Islet precursor cell (in vitro differentiated cells): ENCODE data around the gene DDX51.
A peak's percentile ranks its signal among the peaks of the same experiment; 100 is the strongest.
"Not testable (repeated sequence)": the region's sequence is repeated elsewhere in the genome, so short reads cannot be mapped to it uniquely, and the experiment has no call there.

ENCODE experiments used
- DNase-seq: peaks from one replicate; pipeline ENCODE4 v3.0.0-alpha.2; 2018

DDX51 gene

DNA sequence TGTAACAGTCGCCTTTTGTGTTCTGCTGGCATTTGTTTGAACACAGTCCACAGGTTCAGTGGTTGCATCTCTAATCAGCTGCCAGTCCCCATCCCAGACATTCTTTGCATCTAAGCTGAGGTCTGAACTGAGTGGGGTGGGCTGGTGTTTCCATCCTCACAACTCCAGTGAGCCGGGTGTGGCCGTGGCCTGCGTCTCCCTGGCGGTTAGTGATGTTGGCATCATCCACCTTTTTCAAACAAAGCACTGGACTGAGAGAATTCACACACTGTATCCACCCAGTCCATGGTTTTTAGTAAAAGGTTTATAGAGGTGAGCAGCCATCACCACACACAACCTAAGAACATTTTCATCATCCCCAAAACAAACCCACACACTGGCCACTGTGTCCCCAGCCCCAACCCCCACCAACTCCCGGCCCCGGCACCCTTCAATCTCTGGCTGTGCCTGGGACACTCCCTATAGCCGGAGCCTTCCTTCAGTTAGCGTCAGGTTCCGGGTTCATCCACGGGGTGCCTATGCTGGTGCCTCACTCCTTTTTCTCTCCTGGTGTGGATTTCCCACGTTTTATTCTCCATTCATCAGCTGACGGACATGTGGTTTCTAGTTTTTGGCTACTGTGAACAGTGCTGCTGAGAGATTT is 6.5 kb downstream of the DDX51 start:
- no peak for DNase-seq

DNA sequence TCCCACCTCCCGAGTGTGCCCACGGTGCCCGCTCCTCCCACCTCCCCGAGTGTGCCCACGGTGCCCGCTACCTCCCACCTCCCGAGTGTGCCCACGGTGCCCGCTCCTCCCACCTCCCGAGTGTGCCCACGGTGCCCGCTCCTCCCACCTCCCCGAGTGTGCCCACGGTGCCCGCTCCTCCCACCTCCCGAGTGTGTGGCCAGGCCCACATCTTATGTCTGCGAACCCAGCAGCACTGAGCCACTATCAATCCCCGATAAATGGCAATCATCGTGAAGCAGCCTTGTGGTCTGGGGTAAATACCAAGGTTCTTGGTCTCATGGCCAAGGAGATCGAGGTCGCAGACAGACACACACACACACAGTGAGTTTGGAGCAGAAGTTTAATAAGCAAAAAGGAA is 7.9 kb downstream of the DDX51 start:
- DNase-seq = not testable (repeated sequence)

GRCh38 chr12:132134653-132135183 is 9.4 kb downstream of the DDX51 start:
- not testable (repeated sequence) for DNase-seq

DNA sequence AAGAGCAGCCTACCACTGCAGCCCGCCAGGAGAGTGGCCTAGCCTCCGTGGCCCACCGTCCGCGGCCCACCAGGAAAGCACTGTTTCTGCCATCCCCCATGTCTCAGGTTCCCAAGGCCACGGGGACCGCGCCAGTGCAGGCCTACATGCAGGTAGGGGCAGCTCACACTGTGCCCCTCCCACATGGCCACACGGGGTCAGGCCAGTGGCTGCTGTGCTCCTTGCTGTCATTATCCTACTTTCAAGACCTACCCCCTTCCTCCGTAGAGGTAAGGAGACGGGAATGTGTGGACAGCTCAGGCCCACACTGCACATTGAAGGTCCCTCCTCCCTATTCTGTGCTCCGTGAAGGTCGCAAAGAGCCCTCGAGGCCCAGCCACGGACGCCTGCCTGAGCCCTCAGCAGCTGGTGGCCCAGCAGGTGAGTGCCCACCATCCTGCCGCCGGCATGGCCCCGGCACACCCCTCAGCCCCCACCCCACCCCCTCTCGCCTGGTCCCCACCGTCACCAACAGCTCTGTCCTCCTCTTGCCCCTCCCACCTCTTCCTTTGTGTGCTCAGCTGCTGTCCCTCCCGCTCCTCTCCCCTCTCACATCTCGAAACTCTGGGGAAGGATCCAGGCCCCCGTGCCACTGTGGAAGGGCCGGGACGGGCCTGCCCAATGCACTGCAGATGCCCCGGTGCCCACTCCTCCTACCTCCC is 10.0 kb downstream of the DDX51 start:
- peak; percentile 76 for DNase-seq

GRCh38 chr12:132132609-132133430 is 11.3 kb downstream of the DDX51 start:
- no peak for DNase-seq

DNA sequence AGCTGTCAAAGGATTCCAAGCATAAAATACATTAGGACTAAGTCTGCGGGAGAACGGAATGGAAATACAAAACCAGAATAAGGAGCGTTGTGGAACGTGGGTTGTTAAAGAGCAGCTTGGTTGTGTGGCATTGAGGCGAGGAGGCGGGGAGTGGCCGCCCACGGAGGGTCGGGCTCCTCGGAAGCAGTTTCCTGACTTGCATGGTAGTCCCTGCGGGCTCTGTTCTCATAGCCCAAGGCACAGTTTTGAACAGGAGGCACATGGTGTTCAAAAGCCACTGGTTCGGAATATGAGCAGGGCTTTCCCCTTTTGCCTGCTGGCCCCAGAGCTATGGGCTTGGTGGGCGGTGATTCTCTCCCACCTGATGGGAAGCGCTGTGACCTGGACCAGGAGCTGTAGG is 12.2 kb downstream of the DDX51 start:
- DNase-seq = no peak

DNA sequence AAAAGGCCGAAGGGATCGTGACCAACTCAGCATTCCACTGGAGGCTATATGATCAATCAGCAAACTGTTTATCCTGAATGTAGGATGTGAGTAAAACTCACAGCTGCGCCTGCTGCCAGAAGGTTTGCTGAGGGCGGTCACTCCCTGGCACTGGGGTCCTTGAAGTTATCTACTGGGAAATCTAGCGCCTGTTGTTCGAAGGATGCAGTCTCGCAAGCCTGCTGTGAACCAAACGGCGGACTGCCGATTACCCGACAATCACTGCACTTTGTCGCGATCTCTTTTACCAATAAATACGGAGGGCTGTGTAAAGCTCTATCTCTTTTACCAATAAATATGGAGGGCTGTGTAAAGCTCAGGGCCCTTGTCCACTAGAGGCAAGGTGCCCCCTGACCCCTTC is 12.9 kb downstream of the DDX51 start:
- no peak for DNase-seq

GRCh38 chr12:132130690-132131089 is 13.4 kb downstream of the DDX51 start:
- no peak for DNase-seq

DNA sequence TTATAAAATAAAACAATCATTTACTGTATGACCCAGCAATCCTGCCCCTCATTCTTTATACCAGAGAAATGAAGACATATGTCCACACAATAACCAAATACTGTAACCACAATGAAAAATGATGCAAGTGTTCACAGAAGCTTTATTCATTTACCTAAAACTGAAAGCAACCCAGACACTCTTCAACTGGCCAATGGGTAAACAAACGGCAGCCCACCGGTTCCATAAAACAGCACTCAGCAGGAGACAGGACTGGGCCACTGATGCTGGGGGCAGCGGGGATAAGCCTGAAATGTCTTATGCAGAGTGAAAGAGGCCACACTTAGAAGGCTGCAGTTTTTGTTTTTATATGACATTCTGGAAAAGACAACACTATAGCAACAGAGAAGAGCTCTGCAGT is 15.1 kb downstream of the DDX51 start:
- DNase-seq = no peak

GRCh38 chr12:132127041-132127440 is 17.1 kb downstream of the DDX51 start:
- no peak for DNase-seq

DNA sequence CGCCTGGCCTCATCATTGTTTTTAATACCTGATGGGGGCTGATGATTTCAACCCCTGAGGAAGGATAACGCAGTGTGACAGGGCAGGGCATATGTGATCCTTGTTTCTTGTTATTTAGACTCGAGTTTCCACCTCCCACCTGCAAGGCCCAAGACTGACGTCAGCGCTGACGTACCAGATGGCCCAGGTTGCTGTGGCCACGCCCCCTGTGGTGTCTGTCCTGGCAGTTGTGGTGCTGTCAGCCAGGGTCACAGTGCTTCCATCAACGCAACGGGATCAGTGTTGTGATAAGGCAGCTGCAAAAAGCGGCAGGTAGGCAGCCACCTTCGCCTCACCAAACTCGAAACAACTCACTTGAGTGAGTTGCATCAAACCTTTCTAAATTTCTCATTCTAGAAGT is 18.4 kb downstream of the DDX51 start:
- no peak for DNase-seq

GRCh38 chr12:132124766-132125425 is 19.2 kb downstream of the DDX51 start:
- DNase-seq = no peak

GRCh38 chr12:132123970-132124765 is 20.0 kb downstream of the DDX51 start:
- no peak for DNase-seq

DNA sequence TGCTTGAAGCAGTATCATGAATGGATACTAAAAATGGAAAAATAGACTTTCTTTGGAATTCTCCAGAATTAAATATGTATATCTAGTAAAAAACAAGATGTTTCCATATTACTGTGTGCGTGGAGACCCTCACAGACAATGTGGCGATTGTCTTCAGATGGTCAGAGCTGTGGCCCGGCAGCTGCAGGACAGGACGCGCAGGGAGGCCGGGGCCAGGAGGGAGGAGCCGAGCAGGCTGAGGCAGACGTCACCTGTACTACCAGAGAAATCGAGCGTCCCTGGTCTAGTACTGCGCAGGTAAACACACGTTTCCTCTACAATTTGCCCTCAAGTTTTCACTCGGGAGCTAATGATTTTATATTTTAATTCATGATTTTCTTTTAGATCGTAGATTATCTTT is 22.8 kb downstream of the DDX51 start:
- DNase-seq = no peak

DNA sequence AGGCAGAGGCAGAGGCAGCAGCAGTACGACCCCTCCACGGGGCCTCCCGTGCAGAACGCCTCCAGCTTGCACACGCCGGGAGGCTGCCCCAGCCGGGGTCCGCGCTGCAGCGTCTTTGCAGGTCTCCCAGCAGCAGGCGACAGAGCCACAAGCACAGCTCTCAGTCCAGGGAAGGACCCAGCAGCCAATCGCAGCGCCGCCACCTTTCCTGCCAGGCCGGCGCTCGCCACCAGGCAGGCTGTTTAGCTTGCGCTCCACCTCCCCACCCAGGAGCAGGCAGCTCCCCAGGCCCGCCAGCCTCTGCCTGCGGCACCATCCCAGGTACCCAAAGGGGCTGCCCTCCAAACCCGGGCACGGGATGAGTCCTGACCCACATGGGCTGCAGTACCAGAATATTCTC is 25.2 kb downstream of the DDX51 start:
- no peak for DNase-seq

GRCh38 chr12:132117558-132117875 is 26.6 kb downstream of the DDX51 start:
- DNase-seq = no peak

GRCh38 chr12:132116709-132117557 is 27.2 kb downstream of the DDX51 start:
- DNase-seq = no peak

GRCh38 chr12:132115500-132115899 is 28.6 kb downstream of the DDX51 start:
- DNase-seq = no peak

GRCh38 chr12:132114667-132115066 is 29.5 kb downstream of the DDX51 start:
- DNase-seq = no peak

DNA sequence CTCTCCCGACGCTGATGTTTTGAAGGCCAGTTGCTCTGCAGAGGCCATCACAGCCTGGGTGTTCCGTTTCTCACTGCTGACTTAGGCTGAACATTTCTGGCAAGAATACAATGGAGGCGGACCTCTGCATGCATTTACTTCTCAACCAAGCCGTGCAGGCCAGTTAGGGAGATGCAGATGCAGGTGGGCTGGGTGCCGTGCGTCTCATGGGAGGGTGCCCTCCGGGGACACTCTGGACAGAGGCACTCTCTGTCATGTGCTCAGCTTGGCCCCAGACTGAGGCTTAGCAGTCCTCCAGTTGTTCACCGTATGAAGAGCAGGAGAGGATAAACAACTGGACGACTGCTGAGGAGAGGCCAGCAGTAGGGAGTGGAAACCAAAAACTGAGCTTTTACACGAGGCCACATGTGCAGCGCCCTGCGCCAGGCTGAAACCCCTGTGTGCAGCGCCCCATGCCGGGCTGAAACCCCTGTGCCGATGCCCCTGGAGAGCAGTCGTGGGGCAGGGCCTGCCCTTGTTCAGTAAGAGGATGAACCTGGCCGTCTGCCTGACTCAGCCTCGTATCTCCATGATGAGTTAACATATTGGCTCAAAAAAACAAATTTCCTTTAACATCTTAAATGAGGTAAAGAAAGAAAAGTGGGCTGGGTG is 32.3 kb downstream of the DDX51 start:
- no peak for DNase-seq

DNA sequence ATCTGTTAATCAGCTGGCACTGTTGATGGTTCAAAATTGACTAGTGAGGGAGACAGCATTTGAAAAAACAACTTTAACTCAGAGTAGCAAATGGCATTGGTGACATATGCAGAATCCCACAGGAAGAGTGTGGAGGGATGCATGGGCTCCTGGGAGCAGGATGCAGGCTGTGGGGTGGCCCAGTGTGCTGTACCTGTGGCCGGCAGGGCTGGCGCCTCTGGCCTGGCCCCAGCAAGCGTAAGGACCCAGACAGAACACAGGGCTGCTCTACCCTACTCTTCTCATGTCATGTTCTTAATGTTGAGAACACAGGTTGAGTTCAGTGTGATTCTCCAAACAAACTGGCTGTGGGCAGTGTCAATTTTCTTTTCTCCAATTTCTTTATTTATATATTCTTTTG is 33.4 kb downstream of the DDX51 start:
- no peak for DNase-seq
